GM19193 (cell line): Measurements from ENCODE around the gene GNAI3.
A peak's percentile ranks its signal among the peaks of the same experiment; 100 is the strongest.

Experiments used
- POLR2A ChIP-seq: IDR thresholded peaks from 4 replicates; pipeline ENCODE4 v1.6.1; 2011; ENCODE audit not compliant: insufficient read depth, insufficient read length; ENCODE audit errors: extremely low read depth

Gene GNAI3

GRCh38 chr1:109641078-109641740 lies 92.8 kb downstream of the GNAI3 start:
- TF ChIP-seq POLR2A, result no peak

- TF ChIP-seq POLR2A, result no peak
Observed at GRCh38 chr1:109641861-109642260, 93.4 kb downstream of the GNAI3 start.

GRCh38 chr1:109642626-109643025 lies 94.2 kb downstream of the GNAI3 start:
- no peak for TF ChIP-seq POLR2A

- no peak for TF ChIP-seq POLR2A
Observed at GRCh38 chr1:109643385-109644230, 95.2 kb downstream of the GNAI3 start.

GRCh38 chr1:109644670-109645069 lies 96.3 kb downstream of the GNAI3 start:
- no peak for TF ChIP-seq POLR2A

- no peak for TF ChIP-seq POLR2A
Observed at GRCh38 chr1:109649491-109649914, 101.1 kb downstream of the GNAI3 start.

- TF ChIP-seq POLR2A, result no peak
Observed at GRCh38 chr1:109650609-109651008, 102.2 kb downstream of the GNAI3 start.

- TF ChIP-seq POLR2A, result no peak
Observed at GRCh38 chr1:109652402-109652801, 104.0 kb downstream of the GNAI3 start.

- no peak for TF ChIP-seq POLR2A
Observed at GRCh38 chr1:109653306-109653705, 104.9 kb downstream of the GNAI3 start.

GRCh38 chr1:109654519-109654918 lies 106.1 kb downstream of the GNAI3 start:
- TF ChIP-seq POLR2A, result no peak

- peak; percentile 64 for TF ChIP-seq POLR2A
Observed at GRCh38 chr1:109655615-109656519, 107.5 kb downstream of the GNAI3 start, which contains the start of gene GSTM4. GSTM4 (plus strand) TSS chr1:109656099; CDS start chr1:109656390, 291 bp downstream.

- no peak for TF ChIP-seq POLR2A
Observed at GRCh38 chr1:109657395-109657794, 109.0 kb downstream of the GNAI3 start.

- TF ChIP-seq POLR2A, result no peak
Observed at GRCh38 chr1:109657970-109658369, 109.6 kb downstream of the GNAI3 start.

- no peak for TF ChIP-seq POLR2A
Observed at GRCh38 chr1:109658533-109659042, 110.2 kb downstream of the GNAI3 start.

GRCh38 chr1:109659145-109659544 lies 110.7 kb downstream of the GNAI3 start:
- TF ChIP-seq POLR2A, result no peak

- no peak for TF ChIP-seq POLR2A
Observed at GRCh38 chr1:109659997-109660690, 111.7 kb downstream of the GNAI3 start.
